Measurements from ENCODE around the gene AUTS2. TPM values are rescaled to one million over a fixed set of nuclear protein-coding genes. Genes with fewer than 3 reads are reported as not detected.

AUTS2 gene
- total and polyA plus RNA-seq, 10 of the 15 experiments (the other 5 are each of a cell fraction or from before 2014, with no cell fraction given): 6.4 to 55.6 (median 21.6) TPM

DNA sequence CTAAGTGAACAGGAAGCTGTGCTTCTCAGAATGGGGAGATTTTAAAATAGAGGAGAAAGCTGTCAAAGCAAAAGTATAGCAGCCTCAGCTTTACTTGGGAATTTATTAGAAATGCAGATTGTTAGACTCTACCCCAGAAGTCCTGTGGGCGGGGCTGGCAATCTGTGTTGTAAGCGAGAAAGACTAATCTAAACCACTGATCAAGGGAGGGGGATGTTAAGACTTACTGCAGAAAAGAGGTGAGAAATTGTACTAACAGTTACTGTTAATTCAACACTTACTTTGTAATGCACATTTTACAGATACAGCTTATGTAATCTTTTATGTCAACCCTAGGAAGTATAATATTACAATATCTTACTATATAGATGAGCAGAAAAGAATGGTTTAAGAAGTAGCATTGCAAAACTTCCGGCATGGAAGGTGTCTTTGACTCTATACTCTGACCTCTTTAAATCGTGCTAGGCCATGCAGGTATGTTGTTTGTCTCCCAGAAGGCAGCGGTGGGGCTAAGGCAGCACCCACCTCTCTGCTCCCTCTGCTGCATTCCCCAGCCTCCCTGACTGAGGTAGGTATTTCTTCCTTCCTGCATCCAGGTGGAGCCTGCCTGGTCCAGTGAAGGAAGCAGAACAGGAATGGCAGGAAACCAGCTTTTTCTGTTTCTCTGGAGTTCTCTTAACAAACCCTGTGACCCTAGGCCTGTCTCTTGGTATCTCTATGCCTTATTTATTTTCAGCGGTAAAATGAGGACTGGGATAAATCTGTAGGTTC is 462.2 kb downstream of the AUTS2 start:
- CTCF ChIA-PET: interaction anchor here (1.5 to 1.6 kb wide), 2 partner anchors 12 to 18 kb away, joined by 6 read pairs; no protein-coding TSS in a partner anchor
- Histone ChIP-seq H2AFZ (ENCODE audit: control insufficient read depth, low read depth, low read length) (no peak overlapping the region), H3K4me2 (ENCODE audit: control insufficient read depth, insufficient read depth) (no peak overlapping the region), H3K79me2 (ENCODE audit: control insufficient read depth, insufficient read depth, low read length) (no peaks in the 10 kb centered on the region), H3K36me3 (ENCODE audit: control insufficient read depth in 2 of 2, insufficient read depth in 2 of 2, low read length in 1 of 2) (no peaks in the 10 kb centered on the region), H3K9ac (ENCODE audit: control insufficient read depth, insufficient read depth, low read length) (no peak overlapping the region), H3K27ac (ENCODE audit: control insufficient read depth, insufficient read depth) (no peak overlapping the region), H3K4me3 (no peak overlapping the region), H3K4me1 (ENCODE audit: control insufficient read depth, insufficient read depth, low read length) (no peaks in the 10 kb centered on the region), H4K20me1 (ENCODE audit: control insufficient read depth, insufficient read depth) (no peaks in the 10 kb centered on the region), H3K9me3 (replicated peaks; ENCODE audit: control insufficient read depth, insufficient read depth, low read length) (no peaks in the 10 kb centered on the region), H3K27me3 (replicated peaks in 1 of 2; ENCODE audit: control insufficient read depth in 2 of 2, insufficient read depth in 2 of 2, low read length in 1 of 2) (no peaks in the 10 kb centered on the region)
- DNase-seq (ENCODE audit: low read depth, low spot score): no peak
- no peak; the same call in 2 of the 3 replicates for ATAC-seq
- 53% methylated on average over 6 of the region's 6 CpGs for WGBS (ENCODE audit: insufficient coverage, insufficient replicate concordance, low lambda C conversion rate, missing lambda C conversion rate)
- in situ Hi-C loops (cut with MboI) (no loop called here), intact Hi-C loops (cut with micrococcal nuclease; ENCODE audit: unreplicated experiment) (no loop called here)
- RAD21 ChIA-PET (ENCODE audit: unreplicated experiment): interaction anchor here (0.5 to 1.4 kb wide), 2 partner anchors 9 to 484 kb away, joined by 3 to 5 read pairs; no protein-coding TSS in a partner anchor
- FAIRE-seq: no peak
- BruUV-seq (replicated peaks): no TSS peak
- POLR2A ChIA-PET: interaction anchor here (0.6 kb wide), 1 partner anchor 30 kb away, joined by 3 read pairs; no protein-coding TSS in a partner anchor
- SMC1A ChIA-PET (ENCODE audit: uncharacterized antibody, unreplicated experiment): interaction anchor here (0.5 to 2.2 kb wide), 5 partner anchors 8 to 892 kb away, joined by 3 to 8 read pairs (median 4); no protein-coding TSS in a partner anchor
- TF ChIP-seq CBFB (IDR thresholded peaks at IDR 0.05; ENCODE audit: low read depth) (no peak), MYB (IDR thresholded peaks at IDR 0.05; ENCODE audit: borderline replicate concordance, low read depth, low read length) (no peak), NR2C1 (IDR thresholded peaks at IDR 0.05) (no peak), MEF2B (IDR thresholded peaks at IDR 0.05; ENCODE audit: partially characterized antibody, poor library complexity, severe bottlenecking) (no peak), ASH2L (IDR thresholded peaks at IDR 0.05; ENCODE audit: borderline replicate concordance, low read depth) (no peak), NRF1 (conservative IDR thresholded peaks at IDR 0.05; ENCODE audit: low read depth, low read length) (no peak), POLR2AphosphoS2 (IDR thresholded peaks at IDR 0.05; ENCODE audit: low read depth, low read length) (no peak), FOS (IDR thresholded peaks at IDR 0.05; ENCODE audit: borderline replicate concordance, extremely low read depth, insufficient read length) (no peak), STAT1 (conservative IDR thresholded peaks at IDR 0.05) (no peak), ATF7 (IDR thresholded peaks at IDR 0.05; ENCODE audit: low read depth) (no peak), NFXL1 (IDR thresholded peaks at IDR 0.05; ENCODE audit: borderline replicate concordance) (no peak), TARDBP (IDR thresholded peaks at IDR 0.05; ENCODE audit: borderline replicate concordance) (no peak), TCF12 (IDR thresholded peaks at IDR 0.05; ENCODE audit: low read depth, low read length) (no peak)
- TF ChIP-seq, protein P1, sequence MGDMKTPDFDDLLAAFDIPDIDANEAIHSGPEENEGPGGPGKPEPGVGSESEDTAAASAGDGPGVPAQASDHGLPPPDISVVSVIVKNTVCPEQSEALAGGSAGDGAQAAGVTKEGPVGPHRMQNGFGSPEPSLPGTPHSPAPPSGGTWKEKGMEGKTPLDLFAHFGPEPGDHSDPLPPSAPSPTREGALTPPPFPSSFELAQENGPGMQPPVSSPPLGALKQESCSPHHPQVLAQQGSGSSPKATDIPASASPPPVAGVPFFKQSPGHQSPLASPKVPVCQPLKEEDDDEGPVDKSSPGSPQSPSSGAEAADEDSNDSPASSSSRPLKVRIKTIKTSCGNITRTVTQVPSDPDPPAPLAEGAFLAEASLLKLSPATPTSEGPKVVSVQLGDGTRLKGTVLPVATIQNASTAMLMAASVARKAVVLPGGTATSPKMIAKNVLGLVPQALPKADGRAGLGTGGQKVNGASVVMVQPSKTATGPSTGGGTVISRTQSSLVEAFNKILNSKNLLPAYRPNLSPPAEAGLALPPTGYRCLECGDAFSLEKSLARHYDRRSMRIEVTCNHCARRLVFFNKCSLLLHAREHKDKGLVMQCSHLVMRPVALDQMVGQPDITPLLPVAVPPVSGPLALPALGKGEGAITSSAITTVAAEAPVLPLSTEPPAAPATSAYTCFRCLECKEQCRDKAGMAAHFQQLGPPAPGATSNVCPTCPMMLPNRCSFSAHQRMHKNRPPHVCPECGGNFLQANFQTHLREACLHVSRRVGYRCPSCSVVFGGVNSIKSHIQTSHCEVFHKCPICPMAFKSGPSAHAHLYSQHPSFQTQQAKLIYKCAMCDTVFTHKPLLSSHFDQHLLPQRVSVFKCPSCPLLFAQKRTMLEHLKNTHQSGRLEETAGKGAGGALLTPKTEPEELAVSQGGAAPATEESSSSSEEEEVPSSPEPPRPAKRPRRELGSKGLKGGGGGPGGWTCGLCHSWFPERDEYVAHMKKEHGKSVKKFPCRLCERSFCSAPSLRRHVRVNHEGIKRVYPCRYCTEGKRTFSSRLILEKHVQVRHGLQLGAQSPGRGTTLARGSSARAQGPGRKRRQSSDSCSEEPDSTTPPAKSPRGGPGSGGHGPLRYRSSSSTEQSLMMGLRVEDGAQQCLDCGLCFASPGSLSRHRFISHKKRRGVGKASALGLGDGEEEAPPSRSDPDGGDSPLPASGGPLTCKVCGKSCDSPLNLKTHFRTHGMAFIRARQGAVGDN (IDR thresholded peaks at IDR 0.05): no peak
- TF ChIP-seq, protein P2, sequence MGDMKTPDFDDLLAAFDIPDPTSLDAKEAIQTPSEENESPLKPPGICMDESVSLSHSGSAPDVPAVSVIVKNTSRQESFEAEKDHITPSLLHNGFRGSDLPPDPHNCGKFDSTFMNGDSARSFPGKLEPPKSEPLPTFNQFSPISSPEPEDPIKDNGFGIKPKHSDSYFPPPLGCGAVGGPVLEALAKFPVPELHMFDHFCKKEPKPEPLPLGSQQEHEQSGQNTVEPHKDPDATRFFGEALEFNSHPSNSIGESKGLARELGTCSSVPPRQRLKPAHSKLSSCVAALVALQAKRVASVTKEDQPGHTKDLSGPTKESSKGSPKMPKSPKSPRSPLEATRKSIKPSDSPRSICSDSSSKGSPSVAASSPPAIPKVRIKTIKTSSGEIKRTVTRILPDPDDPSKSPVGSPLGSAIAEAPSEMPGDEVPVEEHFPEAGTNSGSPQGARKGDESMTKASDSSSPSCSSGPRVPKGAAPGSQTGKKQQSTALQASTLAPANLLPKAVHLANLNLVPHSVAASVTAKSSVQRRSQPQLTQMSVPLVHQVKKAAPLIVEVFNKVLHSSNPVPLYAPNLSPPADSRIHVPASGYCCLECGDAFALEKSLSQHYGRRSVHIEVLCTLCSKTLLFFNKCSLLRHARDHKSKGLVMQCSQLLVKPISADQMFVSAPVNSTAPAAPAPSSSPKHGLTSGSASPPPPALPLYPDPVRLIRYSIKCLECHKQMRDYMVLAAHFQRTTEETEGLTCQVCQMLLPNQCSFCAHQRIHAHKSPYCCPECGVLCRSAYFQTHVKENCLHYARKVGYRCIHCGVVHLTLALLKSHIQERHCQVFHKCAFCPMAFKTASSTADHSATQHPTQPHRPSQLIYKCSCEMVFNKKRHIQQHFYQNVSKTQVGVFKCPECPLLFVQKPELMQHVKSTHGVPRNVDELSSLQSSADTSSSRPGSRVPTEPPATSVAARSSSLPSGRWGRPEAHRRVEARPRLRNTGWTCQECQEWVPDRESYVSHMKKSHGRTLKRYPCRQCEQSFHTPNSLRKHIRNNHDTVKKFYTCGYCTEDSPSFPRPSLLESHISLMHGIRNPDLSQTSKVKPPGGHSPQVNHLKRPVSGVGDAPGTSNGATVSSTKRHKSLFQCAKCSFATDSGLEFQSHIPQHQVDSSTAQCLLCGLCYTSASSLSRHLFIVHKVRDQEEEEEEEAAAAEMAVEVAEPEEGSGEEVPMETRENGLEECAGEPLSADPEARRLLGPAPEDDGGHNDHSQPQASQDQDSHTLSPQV (IDR thresholded peaks at IDR 0.05): no peak

All from GM12878 (cell line).